PC-9 (cell line): ENCODE data around the gene SP100.

Experiments
- EZH2 ChIP-seq: fragments of 200-600 bp; sonication (generic); IDR thresholded peaks from 2 replicates; pipeline ENCODE4 v1.8.0; 2017; ENCODE audit warnings: antibody characterized with exemption, low read depth
- TF ChIP-seq, protein P1 (sequence below): fragments of 200-600 bp; sonication (generic); conservative IDR thresholded peaks from 2 replicates; pipeline ENCODE4 v1.6.1; 2017; ENCODE audit warnings: mixed run types, antibody characterized with exemption, mild to moderate bottlenecking, moderate library complexity

DNA sequence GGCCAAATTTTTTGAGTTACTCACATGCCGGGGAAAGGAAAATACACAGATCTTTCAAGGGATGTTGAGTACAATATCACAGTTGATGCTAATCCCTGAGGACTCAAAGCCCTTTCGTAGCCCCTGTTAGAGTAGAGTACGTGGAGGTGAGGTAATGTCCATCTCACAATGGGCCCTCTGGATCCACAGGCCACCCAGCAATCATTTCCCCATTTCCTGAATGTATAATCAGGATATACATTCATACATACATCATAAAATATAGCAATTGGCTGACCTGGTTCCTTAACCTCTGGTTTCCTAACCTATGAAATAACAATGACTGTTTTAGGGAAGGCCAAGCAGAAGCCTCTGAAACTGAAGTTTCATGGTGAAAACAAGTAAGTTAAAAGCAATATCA is 10.2 kb upstream of the SP100 start:
- TF ChIP-seq, protein P1, sequence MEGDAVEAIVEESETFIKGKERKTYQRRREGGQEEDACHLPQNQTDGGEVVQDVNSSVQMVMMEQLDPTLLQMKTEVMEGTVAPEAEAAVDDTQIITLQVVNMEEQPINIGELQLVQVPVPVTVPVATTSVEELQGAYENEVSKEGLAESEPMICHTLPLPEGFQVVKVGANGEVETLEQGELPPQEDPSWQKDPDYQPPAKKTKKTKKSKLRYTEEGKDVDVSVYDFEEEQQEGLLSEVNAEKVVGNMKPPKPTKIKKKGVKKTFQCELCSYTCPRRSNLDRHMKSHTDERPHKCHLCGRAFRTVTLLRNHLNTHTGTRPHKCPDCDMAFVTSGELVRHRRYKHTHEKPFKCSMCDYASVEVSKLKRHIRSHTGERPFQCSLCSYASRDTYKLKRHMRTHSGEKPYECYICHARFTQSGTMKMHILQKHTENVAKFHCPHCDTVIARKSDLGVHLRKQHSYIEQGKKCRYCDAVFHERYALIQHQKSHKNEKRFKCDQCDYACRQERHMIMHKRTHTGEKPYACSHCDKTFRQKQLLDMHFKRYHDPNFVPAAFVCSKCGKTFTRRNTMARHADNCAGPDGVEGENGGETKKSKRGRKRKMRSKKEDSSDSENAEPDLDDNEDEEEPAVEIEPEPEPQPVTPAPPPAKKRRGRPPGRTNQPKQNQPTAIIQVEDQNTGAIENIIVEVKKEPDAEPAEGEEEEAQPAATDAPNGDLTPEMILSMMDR, result no peak
- TF ChIP-seq EZH2, result no peak
